Measurements from ENCODE around the gene FKTN.
"Not testable (repeated sequence)": the region's sequence is repeated elsewhere in the genome, so short reads cannot be mapped to it uniquely, and the experiment has no call there.

Gene FKTN

GRCh38 chr9:105557804-105558610, at the start of gene FKTN:
FKTN (plus strand) TSS chr9:105558131; CDS start chr9:105575033, 16,902 bp downstream.
- peak; percentile 25 for FAIRE-seq

GRCh38 chr9:105508530-105508929, 49.4 kb upstream of the FKTN start:
- FAIRE-seq, result no peak

- FAIRE-seq, result no peak
Observed at GRCh38 chr9:105510024-105510423, 47.9 kb upstream of the FKTN start.

GRCh38 chr9:105511446-105511845, 46.5 kb upstream of the FKTN start:
- no peak for FAIRE-seq

- no peak for FAIRE-seq
Observed at GRCh38 chr9:105515811-105516413, 42.0 kb upstream of the FKTN start.

- not testable (repeated sequence) for FAIRE-seq
Observed at GRCh38 chr9:105519710-105520369, 38.1 kb upstream of the FKTN start.

- FAIRE-seq, result not testable (repeated sequence)
Observed at GRCh38 chr9:105520992-105521391, 36.9 kb upstream of the FKTN start.

GRCh38 chr9:105522618-105523385, 35.1 kb upstream of the FKTN start:
- not testable (repeated sequence) for FAIRE-seq

- FAIRE-seq, result no peak
Observed at GRCh38 chr9:105531530-105531929, 26.4 kb upstream of the FKTN start.

- FAIRE-seq, result no peak
Observed at GRCh38 chr9:105535920-105536668, 21.8 kb upstream of the FKTN start.

GRCh38 chr9:105539452-105539851, 18.5 kb upstream of the FKTN start:
- FAIRE-seq, result no peak

GRCh38 chr9:105541838-105542237, 16.1 kb upstream of the FKTN start:
- no peak for FAIRE-seq

GRCh38 chr9:105554042-105554441, 3.9 kb upstream of the FKTN start:
- FAIRE-seq, result no peak

GRCh38 chr9:105572455-105572854, 14.5 kb downstream of the FKTN start:
- no peak for FAIRE-seq

GRCh38 chr9:105579952-105580351, 22.0 kb downstream of the FKTN start:
- not testable (repeated sequence) for FAIRE-seq

GRCh38 chr9:105581550-105581949, 23.6 kb downstream of the FKTN start:
- FAIRE-seq, result not testable (repeated sequence)

GRCh38 chr9:105593145-105593544, 35.2 kb downstream of the FKTN start:
- FAIRE-seq, result no peak

- peak; percentile 95 for FAIRE-seq
Observed at GRCh38 chr9:105608721-105609598, 51.0 kb downstream of the FKTN start.

GRCh38 chr9:105621001-105621400, 63.1 kb downstream of the FKTN start:
- FAIRE-seq, result no peak

GRCh38 chr9:105625088-105625487, 67.2 kb downstream of the FKTN start:
- FAIRE-seq, result no peak

GRCh38 chr9:105632807-105633206, 74.9 kb downstream of the FKTN start:
- no peak for FAIRE-seq
